Thymus (tissue), 11 donors: Measurements from ENCODE around the gene PILRB. TPM values are rescaled to one million over a fixed set of nuclear protein-coding genes. Genes with fewer than 3 reads are reported as not detected.

Source experiments
- DNase-seq, 9 donors: peaks; one replicate each; pipeline ENCODE4 v3.0.0-alpha.2; 2013; ENCODE audit warnings: low spot score in 9 of 9, low read depth in 6 of 9, missing footprints in 1 of 9
- H3K27ac ChIP-seq, 2 donors: one replicate each; pipeline ENCODE4 v1.5.1; 2013; ENCODE audit warnings: control low read depth in 1 of 2, low read depth in 1 of 2, low read length in 1 of 2, mild to moderate bottlenecking in 1 of 2, moderate library complexity in 1 of 2
- H3K27me3 ChIP-seq, 2 donors: one replicate each; pipeline ENCODE4 v1.5.1; 2013; ENCODE audit warnings: low read length in 1 of 2; ENCODE audit not compliant: control insufficient read depth in 2 of 2, insufficient read depth in 1 of 2
- H3K36me3 ChIP-seq, 2 donors: one replicate each; pipeline ENCODE4 v1.5.1; 2013; ENCODE audit warnings: low read length in 1 of 2, mild to moderate bottlenecking in 1 of 2, moderate library complexity in 1 of 2; ENCODE audit not compliant: control insufficient read depth in 2 of 2, insufficient read depth in 2 of 2
- H3K4me1 ChIP-seq, 2 donors: one replicate each; pipeline ENCODE4 v1.5.1; 2013; ENCODE audit warnings: low read length in 2 of 2; ENCODE audit not compliant: control insufficient read depth in 2 of 2, insufficient read depth in 2 of 2
- H3K4me3 ChIP-seq, 2 donors: one replicate each; pipeline ENCODE4 v1.5.1; 2013; ENCODE audit warnings: low read length in 2 of 2, control low read depth in 1 of 2, mild to moderate bottlenecking in 1 of 2
- H3K9me3 ChIP-seq, 2 donors: one replicate each; pipeline ENCODE4 v1.5.1; 2013; ENCODE audit warnings: low read length in 1 of 2, mild to moderate bottlenecking in 1 of 2; ENCODE audit not compliant: control insufficient read depth in 2 of 2, insufficient read depth in 1 of 2
- WGBS: extraction: QIAGEN DNeasy Blood & Tissue Kit; methylation state at CpG from one replicate; pipeline ENCODE4 v1.1.7; 2013; 5-methylcytosine and 5-hydroxymethylcytosine counted together
- polyA plus RNA-seq: library from polyadenylated mRNA; stranded (reverse); fragments of 200-250 nt; gene quantifications from one replicate; pipeline ENCODE4 v1.2.3, GENCODE V29; 2013
- total RNA-seq: library from RNA; stranded (reverse); fragments of 120-200 nt; gene quantifications from one replicate; pipeline ENCODE4 v1.2.4, GENCODE V29; 2013
- donor health status: healthy.

PILRB gene
- total and polyA plus RNA-seq, 2 donors, result 19.5 to 128 TPM

- Histone ChIP-seq H3K4me1 (peaks cover 0 to 22% of the 10 kb centered on the region in 2 donors), H3K9me3 (no peaks in the 10 kb centered on the region), H3K27me3 (no peaks in the 10 kb centered on the region), H3K36me3 (no peaks in the 10 kb centered on the region), H3K4me3 (no peak overlapping the region), H3K27ac (no peak overlapping the region)
- 94% methylated on average over 2 of the region's 2 CpGs for WGBS
- no peak for DNase-seq
These were observed 36.2 kb downstream of the PILRB start for GRCh38 chr7:100394077-100394476.

DNA sequence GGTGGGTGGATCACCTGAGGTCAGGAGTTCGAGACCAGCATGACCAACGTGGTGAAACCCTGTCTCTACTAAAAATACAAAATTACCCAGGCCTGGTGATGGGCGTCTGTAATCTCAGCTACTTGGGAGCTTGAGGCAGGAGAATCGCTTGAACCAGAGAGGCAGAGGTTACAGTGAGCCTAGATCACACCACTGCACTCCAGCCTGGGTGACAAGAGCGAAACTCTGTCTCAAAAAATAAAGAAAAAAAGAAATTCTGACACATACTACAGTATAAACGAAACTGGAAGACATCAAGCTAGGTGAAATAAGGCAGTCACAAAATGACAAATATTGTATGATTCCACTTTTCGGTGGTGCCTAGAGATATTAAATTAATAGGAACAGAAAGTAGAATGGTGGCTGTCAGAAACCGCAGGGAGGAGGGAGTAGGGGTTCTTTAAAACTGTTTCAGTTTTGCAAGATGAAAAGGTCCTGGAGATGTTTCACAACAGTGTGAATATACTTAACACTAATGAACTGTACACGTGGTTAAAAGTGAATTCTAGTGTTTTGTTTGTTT is 38.6 kb downstream of the PILRB start:
- no peak overlapping the region for H3K4me3 ChIP-seq
- peaks cover 0 to 19% of the 10 kb centered on the region in 2 donors for H3K4me1 ChIP-seq
- H3K9me3 ChIP-seq, result no peaks in the 10 kb centered on the region
- H3K27ac ChIP-seq, result peak overlapping the region in 1 of 2 donors; percentile 13
- H3K27me3 ChIP-seq, result no peaks in the 10 kb centered on the region
- WGBS, result 69% methylated on average over 9 of the region's 9 CpGs
- DNase-seq, result peak in 1 of 9 donors; percentile 51
- H3K36me3 ChIP-seq, result no peaks in the 10 kb centered on the region

DNA sequence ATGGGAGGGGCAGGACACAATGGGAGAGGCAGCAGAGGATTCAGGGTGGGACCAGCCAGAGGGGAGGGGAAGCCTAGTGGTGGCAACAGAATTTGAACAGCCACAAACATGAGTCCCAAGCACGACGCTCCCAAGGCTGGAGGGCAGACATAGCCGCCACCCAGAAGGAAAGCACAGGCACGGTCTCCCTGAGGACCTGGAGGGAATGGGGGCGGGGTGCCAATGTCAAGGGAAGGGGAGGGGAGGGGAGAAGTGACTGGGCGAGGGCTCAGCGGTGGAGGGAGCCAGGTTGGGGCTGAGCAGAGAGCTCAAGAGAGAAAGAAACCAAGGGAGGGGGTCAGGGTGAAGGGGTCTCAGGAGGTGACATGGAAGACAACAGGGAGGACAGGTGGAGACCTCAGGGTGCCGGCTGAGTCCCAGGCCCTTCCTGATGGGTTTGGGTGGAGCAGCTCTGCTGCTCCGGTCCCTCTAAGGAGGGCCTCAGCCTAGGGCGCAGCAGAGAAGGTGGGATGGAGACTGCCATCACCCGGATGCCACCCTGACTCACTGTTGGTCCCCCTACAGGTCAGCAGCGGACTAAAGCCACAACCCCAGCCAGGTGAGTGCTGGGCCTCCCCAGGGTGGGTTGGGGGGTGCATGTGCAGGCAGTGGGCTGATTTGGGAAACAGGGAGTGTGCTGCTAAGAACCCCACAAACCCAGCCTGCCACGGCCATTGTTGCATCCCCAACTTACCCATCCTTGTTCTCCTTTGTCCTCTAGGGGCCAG is 39.6 kb downstream of the PILRB start:
- Histone ChIP-seq H3K27me3 (no peaks in the 10 kb centered on the region), H3K4me3 (no peak overlapping the region), H3K27ac (no peak overlapping the region), H3K4me1 (peaks cover 0 to 19% of the 10 kb centered on the region in 2 donors), H3K9me3 (no peaks in the 10 kb centered on the region), H3K36me3 (no peaks in the 10 kb centered on the region)
- no peak for DNase-seq
- 94% methylated on average over 13 of the region's 13 CpGs for WGBS

DNA sequence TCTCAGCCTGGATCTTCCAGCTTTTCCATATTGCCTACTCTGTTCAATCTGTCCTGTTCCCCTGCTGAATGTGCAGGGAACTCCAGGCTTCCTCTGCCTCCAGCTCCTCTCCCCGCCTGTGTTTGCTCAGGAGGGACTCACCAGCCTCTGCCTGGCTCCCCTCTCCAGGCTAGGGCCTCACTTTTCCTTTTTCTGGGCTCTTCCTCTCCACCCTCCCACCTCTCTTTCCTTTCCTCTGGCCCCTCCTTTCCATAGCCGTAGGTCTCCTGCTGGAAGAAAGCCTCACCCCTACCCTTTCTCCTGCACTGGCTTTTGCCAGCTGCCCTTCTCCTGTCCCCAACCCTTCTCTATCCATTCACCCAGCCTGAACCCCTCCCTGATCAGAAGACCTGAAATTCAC is 40.3 kb downstream of the PILRB start:
- H3K4me1 ChIP-seq, result peaks cover 0 to 19% of the 10 kb centered on the region in 2 donors
- 84% methylated on average over 2 of the region's 2 CpGs for WGBS
- no peaks in the 10 kb centered on the region for H3K27me3 ChIP-seq
- H3K36me3 ChIP-seq, result no peaks in the 10 kb centered on the region
- H3K4me3 ChIP-seq, result no peak overlapping the region
- no peak for DNase-seq
- no peaks in the 10 kb centered on the region for H3K9me3 ChIP-seq
- H3K27ac ChIP-seq, result no peak overlapping the region

GRCh38 chr7:100400041-100400440 is 42.1 kb downstream of the PILRB start:
- H3K9me3 ChIP-seq, result no peaks in the 10 kb centered on the region
- H3K4me1 ChIP-seq, result peaks cover 0 to 14% of the 10 kb centered on the region in 2 donors
- DNase-seq, result no peak
- no peak overlapping the region for H3K27ac ChIP-seq
- no peak overlapping the region for H3K4me3 ChIP-seq
- H3K27me3 ChIP-seq, result no peaks in the 10 kb centered on the region
- WGBS, result over 99% methylated on average over 3 of the region's 3 CpGs
- H3K36me3 ChIP-seq, result no peaks in the 10 kb centered on the region

DNA sequence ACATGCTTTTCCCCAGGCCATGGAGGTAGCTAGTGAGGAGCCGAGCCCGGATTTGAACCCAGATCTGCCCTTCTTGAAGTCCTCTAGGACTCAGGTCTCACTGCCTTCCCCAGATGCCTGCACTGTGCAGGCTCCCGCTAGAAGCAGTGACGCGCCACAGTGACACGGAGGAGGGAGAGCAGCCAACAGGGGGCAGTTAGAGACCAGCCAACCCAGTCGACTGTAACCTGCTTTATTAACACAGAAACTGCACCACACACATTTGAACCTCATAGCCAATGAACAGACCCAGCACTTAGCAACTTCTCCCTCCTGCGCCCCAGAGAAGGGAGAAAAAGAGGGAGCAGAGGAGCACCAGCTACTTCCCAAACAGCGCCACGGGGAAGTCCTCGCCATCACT is 42.7 kb downstream of the PILRB start:
- no peaks in the 10 kb centered on the region for H3K27me3 ChIP-seq
- peak in 3 of 9 donors; percentile 5 to 28 (median 17) for DNase-seq
- WGBS, result 92% methylated on average over 11 of the region's 11 CpGs
- peaks cover 0 to 14% of the 10 kb centered on the region in 2 donors for H3K4me1 ChIP-seq
- H3K36me3 ChIP-seq, result no peaks in the 10 kb centered on the region
- no peaks in the 10 kb centered on the region for H3K9me3 ChIP-seq
- no peak overlapping the region for H3K4me3 ChIP-seq
- H3K27ac ChIP-seq, result no peak overlapping the region

- no peak overlapping the region for H3K27ac ChIP-seq
- 91% methylated on average over 5 of the region's 5 CpGs for WGBS
- DNase-seq, result no peak
These were observed 43.9 kb downstream of the PILRB start for GRCh38 chr7:100401811-100402210.

GRCh38 chr7:100402241-100402640 is 44.3 kb downstream of the PILRB start:
- Histone ChIP-seq H3K4me1 (peaks cover under 1 to 14% of the 10 kb centered on the region in 2 donors), H3K4me3 (no peak overlapping the region), H3K36me3 (no peaks in the 10 kb centered on the region), H3K27ac (no peak overlapping the region), H3K27me3 (no peaks in the 10 kb centered on the region), H3K9me3 (no peaks in the 10 kb centered on the region)
- 100% methylated on average over 2 of the region's 2 CpGs for WGBS
- no peak for DNase-seq

More at GRCh38 chr7:100401811-100402210, 43.9 kb downstream of the PILRB start:
- Histone ChIP-seq H3K4me1 (peaks cover 0 to 14% of the 10 kb centered on the region in 2 donors), H3K4me3 (no peak overlapping the region), H3K9me3 (no peaks in the 10 kb centered on the region), H3K27me3 (no peaks in the 10 kb centered on the region), H3K36me3 (no peaks in the 10 kb centered on the region)

- H3K27ac ChIP-seq, result peak overlapping the region in 1 of 2 donors; percentile 13
- H3K36me3 ChIP-seq, result no peaks in the 10 kb centered on the region
- 79% methylated on average over 6 of the region's 6 CpGs for WGBS
- peaks cover 2 to 14% of the 10 kb centered on the region in 2 donors for H3K4me1 ChIP-seq
- no peaks in the 10 kb centered on the region for H3K9me3 ChIP-seq
- H3K4me3 ChIP-seq, result no peak overlapping the region
- H3K27me3 ChIP-seq, result no peaks in the 10 kb centered on the region
- DNase-seq, result no peak
These were observed 48.9 kb downstream of the PILRB start for GRCh38 chr7:100406767-100407166.
